SK-N-SH (cell line): ENCODE data around the gene ZNF384. TPM values are rescaled to one million over a fixed set of nuclear protein-coding genes. Genes with fewer than 3 reads are reported as not detected.
A peak's percentile ranks its signal among the peaks of the same experiment; 100 is the strongest.

Source experiments
- CTCF ChIA-PET: fragments of 300-600, 350-600 bp; formaldehyde crosslinking; extraction: SDS; loops from one replicate; lab custom pipeline; 2021; lab: Yijun Ruan, JAX
- POLR2A ChIA-PET: fragments of 350-600 bp; sonication (Branson Sonifier 250); formaldehyde crosslinking; extraction: SDS; loops from one replicate; lab custom pipeline; 2020; ENCODE audit warnings: antibody characterized with exemption, inconsistent platforms; lab: Yijun Ruan, JAX
- DNase-seq: peaks from one replicate; pipeline ENCODE4 v3.0.0; 2012
- H2AFZ ChIP-seq: fragments of 200-600 bp; sonication (generic); 2 replicates; pipeline ENCODE4 v1.8.1; 2016; ENCODE audit warnings: antibody characterized with exemption, mild to moderate bottlenecking, low read depth
- H3F3A ChIP-seq: fragments of 200-600 bp; sonication (generic); replicated peaks from 2 replicates; pipeline ENCODE3; 2016; ENCODE audit warnings: antibody characterized with exemption, mild to moderate bottlenecking; ENCODE audit not compliant: insufficient read depth
- H3K27ac ChIP-seq, 2 experiments: fragments of 200-500 bp in 1 of 2; fragments of 200-600 bp in 1 of 2; sonication (Bioruptor generic) in 1 of 2; sonication (generic), shearing (Covaris generic) in 1 of 2; 2 replicates each; pipeline versions ENCODE4 v1.5.1 to v1.6.1; 2014 to 2016; ENCODE audit warnings: low read depth in 2 of 2, inconsistent platforms in 1 of 2, low read length in 1 of 2, mild to moderate bottlenecking in 1 of 2, mixed read lengths in 1 of 2
- H3K27me3 ChIP-seq: fragments of 200-600 bp; sonication (generic), shearing (Covaris generic); 2 replicates; pipeline ENCODE4 v1.6.1; 2016; ENCODE audit warnings: mixed run types; ENCODE audit not compliant: insufficient read depth
- H3K36me3 ChIP-seq, 2 experiments: fragments of 200-500 bp in 1 of 2; fragments of 200-600 bp in 1 of 2; sonication (Bioruptor generic) in 1 of 2; sonication (generic) in 1 of 2; replicated peaks in 1 of 2; 2 replicates each; pipeline versions ENCODE3 to v1.5.1; 2014 to 2016; ENCODE audit warnings: low read length in 1 of 2, mild to moderate bottlenecking in 1 of 2; ENCODE audit not compliant: insufficient read depth in 2 of 2, control insufficient read depth in 1 of 2
- H3K4me1 ChIP-seq, 2 experiments: fragments of 200-500 bp in 1 of 2; fragments of 200-600 bp in 1 of 2; sonication (Bioruptor generic) in 1 of 2; sonication (generic), shearing (Covaris generic) in 1 of 2; 2 replicates each; pipeline versions ENCODE4 v1.5.1 to v1.6.1; 2014 to 2016; ENCODE audit warnings: low read depth in 1 of 2, low read length in 1 of 2, mixed run types in 1 of 2; ENCODE audit not compliant: insufficient read depth in 2 of 2, control insufficient read depth in 1 of 2
- H3K4me2 ChIP-seq: fragments of 200-600 bp; sonication (generic), shearing (Covaris generic); 2 replicates; pipeline ENCODE4 v1.6.1; 2017; ENCODE audit warnings: mixed run types
- H3K4me3 ChIP-seq, 2 experiments: fragments of 200-500 bp in 1 of 2; fragments of 200-600 bp in 1 of 2; sonication (Bioruptor generic) in 1 of 2; sonication (generic), shearing (Covaris generic) in 1 of 2; 2 replicates each; pipeline versions ENCODE4 v1.5.1 to v1.8.1; 2014 to 2016; ENCODE audit warnings: low read depth in 2 of 2, inconsistent platforms in 1 of 2, low read length in 1 of 2, mild to moderate bottlenecking in 1 of 2, mixed read lengths in 1 of 2, moderate library complexity in 1 of 2
- H3K79me2 ChIP-seq: fragments of 200-600 bp; sonication (generic); 2 replicates; pipeline ENCODE4 v1.8.1; 2017; ENCODE audit warnings: mild to moderate bottlenecking; ENCODE audit not compliant: insufficient read depth
- H3K9ac ChIP-seq: fragments of 200-600 bp; sonication (generic); 2 replicates; pipeline ENCODE4 v1.6.1; 2017; ENCODE audit warnings: mixed run types
- H3K9me2 ChIP-seq: fragments of 200-600 bp; sonication (generic); 2 replicates; pipeline ENCODE4 v1.6.1; 2017; ENCODE audit warnings: mixed run types
- H3K9me3 ChIP-seq: fragments of 200-600 bp; sonication (generic); 2 replicates; pipeline ENCODE4 v1.6.1; 2017; ENCODE audit warnings: mixed run types, mild to moderate bottlenecking, moderate library complexity
- H4K20me1 ChIP-seq: fragments of 200-600 bp; sonication (generic); 2 replicates; pipeline ENCODE4 v1.6.1; 2017; ENCODE audit warnings: mild to moderate bottlenecking, mixed run types; ENCODE audit not compliant: insufficient read depth
- CHD2 ChIP-seq: fragments of 150-350 bp; IDR thresholded peaks from 2 replicates; pipeline ENCODE4 v1.6.1; 2018; ENCODE audit warnings: low read length; ENCODE audit not compliant: partially characterized antibody
- EZH2phosphoT487 ChIP-seq: fragments of 200-600 bp; sonication (generic); IDR thresholded peaks from 2 replicates; pipeline ENCODE4 v1.6.1; 2017; ENCODE audit warnings: low read depth, mixed run types, mild to moderate bottlenecking, antibody characterized with exemption, moderate library complexity, borderline replicate concordance
- FOSL2 ChIP-seq: IDR thresholded peaks from 2 replicates; pipeline ENCODE4 v1.4.0; 2012; ENCODE audit warnings: low read depth, mild to moderate bottlenecking, moderate library complexity, borderline replicate concordance
- GABPA ChIP-seq: IDR thresholded peaks from 2 replicates; pipeline ENCODE4 v1.4.0; 2012; ENCODE audit warnings: low read depth, mild to moderate bottlenecking
- JUND ChIP-seq: IDR thresholded peaks from 2 replicates; pipeline ENCODE4 v1.4.0; 2012
- MXI1 ChIP-seq: IDR thresholded peaks from 2 replicates; pipeline ENCODE4 v1.6.1; 2012; ENCODE audit warnings: mild to moderate bottlenecking, low read depth, low read length, improper control_type of control experiment
- NRF1 ChIP-seq: IDR thresholded peaks from 2 replicates; pipeline ENCODE4 v1.6.1; 2012; ENCODE audit warnings: low read depth, mild to moderate bottlenecking, low read length
- POLR2AphosphoS5 ChIP-seq: IDR thresholded peaks from 2 replicates; pipeline ENCODE4 v1.6.1; 2012; ENCODE audit warnings: low read depth, low read length
- RFX5 ChIP-seq: IDR thresholded peaks from 2 replicates; pipeline ENCODE4 v1.6.1; 2012; ENCODE audit warnings: mild to moderate bottlenecking, improper control_type of control experiment, low read length
- USF1 ChIP-seq: IDR thresholded peaks from 2 replicates; pipeline ENCODE4 v1.4.0; 2012; ENCODE audit warnings: low read depth, borderline replicate concordance
- USF2 ChIP-seq: fragments of 150-350 bp; IDR thresholded peaks from 2 replicates; pipeline ENCODE4 v1.6.1; 2017; ENCODE audit warnings: antibody characterized with exemption, low read length, low read depth, borderline replicate concordance
- YY1 ChIP-seq: IDR thresholded peaks from 2 replicates; pipeline ENCODE4 v1.4.0; 2012; ENCODE audit warnings: low read depth, mild to moderate bottlenecking
- WGBS: methylation state at CpG from one replicate; pipeline ENCODE4 v1.1.6; 2017; ENCODE audit warnings: low lambda C conversion rate; 5-methylcytosine and 5-hydroxymethylcytosine counted together
- polyA plus RNA-seq, 3 experiments: library from polyadenylated mRNA; depleted of rRNA; stranded (reverse); fragments of >200 nt; gene quantifications; 2 replicates each; pipeline ENCODE4 v1.2.3, GENCODE V29; 2012

ZNF384 gene
- polyA plus RNA-seq, 1 of the 3 experiments (the other 2 are of a cell fraction): 64.9 TPM

GRCh38 chr12:6638305-6638704 lies 50.9 kb downstream of the ZNF384 start:
- Histone ChIP-seq H3K36me3 (no peaks in the 10 kb centered on the region), H3K9me2 (no peaks in the 10 kb centered on the region), H3K4me1 (peaks cover 0 to 16% of the 10 kb centered on the region in 2 experiments; a peak in 1 of 4 replicates), H3K27ac (no peak overlapping the region), H3K27me3 (no peaks in the 10 kb centered on the region), H3K4me2 (no peak overlapping the region), H3K4me3 (no peak overlapping the region), H3F3A (no peaks in the 10 kb centered on the region), H4K20me1 (no peaks in the 10 kb centered on the region), H2AFZ (no peak overlapping the region), H3K9ac (no peak overlapping the region), H3K79me2 (no peaks in the 10 kb centered on the region), H3K9me3 (no peaks in the 10 kb centered on the region)
- WGBS: 90% methylated on average over 9 of the region's 9 CpGs
- POLR2A ChIA-PET: no interaction called here
- TF ChIP-seq YY1 (no peak), NRF1 (no peak), GABPA (no peak), USF2 (no peak), USF1 (no peak), CHD2 (no peak), EZH2phosphoT487 (no peak), POLR2AphosphoS5 (no peak)
- no peak for DNase-seq
- CTCF ChIA-PET: no interaction called here

- H3F3A ChIP-seq: no peaks in the 10 kb centered on the region
- H3K4me2 ChIP-seq: no peak within 1 kb of the TSS
- ChIA-PET POLR2A (interaction anchor here (0.7 to 1.1 kb wide), 3 partner anchors 13 to 53 kb away, joined by 3 to 4 read pairs (median 3); partner anchors contain the start of gene ZNF384), CTCF (interaction anchor here (1.2 to 1.5 kb wide), 2 partner anchors 9 to 15 kb away, joined by 6 to 9 read pairs; no protein-coding TSS in a partner anchor)
- peak; percentile 42 for DNase-seq
- WGBS: 59% methylated on average over 17 of the region's 18 CpGs
- no peaks in the 10 kb centered on the region for H4K20me1 ChIP-seq
- no peak for TF ChIP-seq MXI1
- TF ChIP-seq RFX5: no peak
- no peak for TF ChIP-seq FOSL2
- TF ChIP-seq JUND: no peak
- H3K9ac ChIP-seq: no peak within 1 kb of the TSS
- no peaks in the 10 kb centered on the region for H3K36me3 ChIP-seq
- no peak within 1 kb of the TSS for H3K4me3 ChIP-seq
- H3K4me1 ChIP-seq: peaks cover 0 to 32% of the 10 kb centered on the region in 2 experiments; a peak in 1 of 4 replicates
- no peaks in the 10 kb centered on the region for H3K9me2 ChIP-seq
- no peaks in the 10 kb centered on the region for H3K27me3 ChIP-seq
- no peak within 1 kb of the TSS; a peak in 1 of 4 replicates for H3K27ac ChIP-seq
- no peak within 1 kb of the TSS; the same call in 1 of the 2 replicates for H2AFZ ChIP-seq
- H3K9me3 ChIP-seq: no peaks in the 10 kb centered on the region
- H3K79me2 ChIP-seq: no peaks in the 10 kb centered on the region
Measured at GRCh38 chr12:6635856-6636531, 53.2 kb downstream of the ZNF384 start, which contains the start of gene LPAR5. Gene LPAR5 (minus strand): TSS chr12:6635959. CDS start chr12:6621248, 14,711 bp downstream.
